Liver (tissue), 9 donors: Measurements from ENCODE around the gene GREM2. TPM values are rescaled to one million over a fixed set of nuclear protein-coding genes. Genes with fewer than 3 reads are reported as not detected.

Source experiments
- DNase-seq: peaks from one replicate; pipeline ENCODE4 v3.0.0-alpha.2; 2017; ENCODE audit warnings: low spot score
- H3K27ac ChIP-seq, 2 donors: one replicate each; pipeline ENCODE4 v1.7.0; 2013; ENCODE audit warnings: inconsistent platforms in 2 of 2, low read length in 2 of 2, control low read depth in 1 of 2, low read depth in 1 of 2, mild to moderate bottlenecking in 1 of 2
- H3K27me3 ChIP-seq, 4 donors: one replicate each; pipeline versions ENCODE4 v1.6.1 to v1.7.0; 2013; ENCODE audit warnings: low read length in 3 of 4, inconsistent platforms in 1 of 4, mild to moderate bottlenecking in 1 of 4, moderate library complexity in 1 of 4; ENCODE audit not compliant: control insufficient read depth in 4 of 4, insufficient read depth in 4 of 4
- H3K36me3 ChIP-seq, 4 donors: one replicate each; pipeline versions ENCODE4 v1.6.1 to v1.7.0; 2013; ENCODE audit warnings: low read length in 3 of 4, mild to moderate bottlenecking in 3 of 4, low read depth in 1 of 4, moderate library complexity in 1 of 4; ENCODE audit not compliant: control insufficient read depth in 4 of 4, insufficient read depth in 3 of 4
- H3K4me1 ChIP-seq, 4 donors: one replicate each; pipeline versions ENCODE4 v1.6.1 to v1.7.0; 2013; ENCODE audit warnings: low read length in 3 of 4, mild to moderate bottlenecking in 3 of 4, moderate library complexity in 1 of 4; ENCODE audit not compliant: control insufficient read depth in 4 of 4, insufficient read depth in 4 of 4
- H3K4me3 ChIP-seq, 3 donors: one replicate each; pipeline versions ENCODE4 v1.6.1 to v1.7.0; 2013; ENCODE audit warnings: low read length in 3 of 3, control low read depth in 1 of 3, low read depth in 1 of 3, mild to moderate bottlenecking in 1 of 3
- H3K9ac ChIP-seq, 2 donors: one replicate each; pipeline ENCODE4 v1.7.0; 2013; ENCODE audit warnings: low read length in 2 of 2, mild to moderate bottlenecking in 2 of 2, moderate library complexity in 2 of 2, control low read depth in 1 of 2, low read depth in 1 of 2
- H3K9me3 ChIP-seq, 4 donors: one replicate each; pipeline versions ENCODE4 v1.6.1 to v1.7.0; 2013; ENCODE audit warnings: low read length in 3 of 4; ENCODE audit not compliant: control insufficient read depth in 4 of 4
- CTCF ChIP-seq: fragments of 150-350 bp; IDR thresholded peaks from 2 replicates; pipeline ENCODE4 v1.5.1; 2017; ENCODE audit warnings: improper control_type of control experiment, low read depth, low read length; ENCODE audit not compliant: missing input control
- EGR1 ChIP-seq, 2 donors: IDR thresholded peaks; 2 replicates each; pipeline ENCODE4 v1.6.1; 2016 to 2018; ENCODE audit warnings: antibody characterized with exemption in 2 of 2, low read depth in 2 of 2
- FOXA1 ChIP-seq: IDR thresholded peaks from 2 replicates; pipeline ENCODE4 v1.6.1; 2016; ENCODE audit warnings: antibody characterized with exemption
- FOXA2 ChIP-seq: IDR thresholded peaks from 2 replicates; pipeline ENCODE4 v1.6.1; 2016; ENCODE audit warnings: antibody characterized with exemption
- GABPA ChIP-seq, 2 donors: IDR thresholded peaks in 1 of 2; conservative IDR thresholded peaks in 1 of 2; 2 replicates each; pipeline ENCODE4 v1.6.1; 2016; ENCODE audit warnings: antibody characterized with exemption in 2 of 2, mild to moderate bottlenecking in 1 of 2, moderate library complexity in 1 of 2
- HNF4A ChIP-seq, 2 donors: conservative IDR thresholded peaks; 2 replicates each; pipeline ENCODE4 v1.6.1; 2016; ENCODE audit warnings: antibody characterized with exemption in 2 of 2, mild to moderate bottlenecking in 2 of 2
- HNF4G ChIP-seq: IDR thresholded peaks from 2 replicates; pipeline ENCODE4 v1.6.1; 2016; ENCODE audit warnings: antibody characterized with exemption
- NR2F2 ChIP-seq: IDR thresholded peaks from 2 replicates; pipeline ENCODE4 v1.6.1; 2016; ENCODE audit warnings: antibody characterized with exemption
- RAD21 ChIP-seq, 2 donors: IDR thresholded peaks; 2 replicates each; pipeline ENCODE4 v1.6.1; 2016; ENCODE audit warnings: antibody characterized with exemption in 2 of 2, mild to moderate bottlenecking in 2 of 2
- RXRA ChIP-seq, 2 donors: IDR thresholded peaks; 2 replicates each; pipeline ENCODE4 v1.6.1; 2017 to 2018; ENCODE audit warnings: antibody characterized with exemption in 2 of 2, mild to moderate bottlenecking in 1 of 2
- SP1 ChIP-seq: IDR thresholded peaks from 2 replicates; pipeline ENCODE4 v1.6.1; 2018; ENCODE audit warnings: antibody characterized with exemption, mild to moderate bottlenecking
- TAF1 ChIP-seq: conservative IDR thresholded peaks from 2 replicates; pipeline ENCODE4 v1.6.1; 2016; ENCODE audit warnings: antibody characterized with exemption, mild to moderate bottlenecking
- YY1 ChIP-seq: IDR thresholded peaks from 2 replicates; pipeline ENCODE4 v1.6.1; 2016; ENCODE audit warnings: antibody characterized with exemption, mild to moderate bottlenecking
- ZBTB33 ChIP-seq: IDR thresholded peaks from 2 replicates; pipeline ENCODE4 v1.6.1; 2016; ENCODE audit warnings: antibody characterized with exemption
- WGBS: extraction: QIAGEN DNeasy Blood & Tissue Kit; methylation state at CpG from one replicate; pipeline ENCODE4 v1.1.7; 2013; 5-methylcytosine and 5-hydroxymethylcytosine counted together
- polyA plus RNA-seq, 2 donors: library from polyadenylated mRNA; stranded (reverse) in 1 of 2; unstranded in 1 of 2; fragments of 200-250 nt in 1 of 2; fragments of >200 nt in 1 of 2; fragmentation: Nextera tagmentation in 1 of 2; extraction: Ambion mirVana in 1 of 2; gene quantifications; one replicate each; pipeline versions ENCODE4 v1.2.1 to v1.2.3, GENCODE V29; 2013 to 2015
- total RNA-seq, 2 donors: library from RNA; depleted of rRNA; stranded (reverse); fragments of >200 nt; gene quantifications; one replicate each; pipeline ENCODE4 v1.2.3, GENCODE V29; 2014
- TF ChIP-seq, protein P1 (sequence below): IDR thresholded peaks from 2 replicates; pipeline ENCODE4 v1.6.1; 2016; ENCODE audit warnings: antibody characterized with exemption
- TF ChIP-seq, protein P2 (sequence below): IDR thresholded peaks from 2 replicates; pipeline ENCODE4 v1.6.1; 2016; ENCODE audit warnings: antibody characterized with exemption, mild to moderate bottlenecking
- donor health status: healthy.
- donor health status: healthy.
- donor health status: healthy.
- donor health status: healthy.
- donor health status: healthy.

GREM2 gene
- total and polyA plus RNA-seq, 4 donors, result 0.19 to 19.5 (median 4.3) TPM

DNA sequence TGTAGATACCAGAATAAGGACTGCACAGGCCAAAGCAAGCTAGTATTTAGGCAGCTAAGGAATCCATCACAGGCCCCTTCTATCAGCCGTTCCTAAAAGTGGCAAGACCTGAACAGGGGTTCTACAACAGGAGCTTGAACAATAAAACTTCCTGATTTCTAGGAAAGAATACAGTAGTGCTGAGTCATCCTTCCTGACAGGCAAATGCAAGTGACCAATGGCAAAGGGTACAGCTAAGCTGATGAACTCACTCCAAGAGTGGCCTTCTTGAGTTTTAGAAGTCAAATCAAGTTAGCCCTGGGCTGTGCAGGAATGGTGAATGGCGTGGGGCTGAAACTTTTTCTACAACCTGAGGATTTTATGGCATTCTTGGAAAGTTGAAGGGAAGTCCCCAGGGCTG is 112.9 kb downstream of the GREM2 start:
- no peak overlapping the region for H3K9ac ChIP-seq
- H3K9me3 ChIP-seq, result no peaks in the 10 kb centered on the region
- DNase-seq, result no peak
- H3K27ac ChIP-seq, result no peak overlapping the region
- H3K4me1 ChIP-seq, result no peaks in the 10 kb centered on the region
- H3K27me3 ChIP-seq, result no peaks in the 10 kb centered on the region
- TF ChIP-seq SP1, result no peak
- no peak for TF ChIP-seq HNF4G
- no peak for TF ChIP-seq RXRA (IDR thresholded peaks at IDR 0.05)
- TF ChIP-seq NR2F2, result no peak
- TF ChIP-seq FOXA2, result no peak
- no peak for TF ChIP-seq RAD21 (IDR thresholded peaks at IDR 0.05)
- no peak for TF ChIP-seq YY1
- TF ChIP-seq, protein P1, sequence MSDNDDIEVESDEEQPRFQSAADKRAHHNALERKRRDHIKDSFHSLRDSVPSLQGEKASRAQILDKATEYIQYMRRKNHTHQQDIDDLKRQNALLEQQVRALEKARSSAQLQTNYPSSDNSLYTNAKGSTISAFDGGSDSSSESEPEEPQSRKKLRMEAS, result no peak
- TF ChIP-seq CTCF, result no peak
- TF ChIP-seq, protein P2, sequence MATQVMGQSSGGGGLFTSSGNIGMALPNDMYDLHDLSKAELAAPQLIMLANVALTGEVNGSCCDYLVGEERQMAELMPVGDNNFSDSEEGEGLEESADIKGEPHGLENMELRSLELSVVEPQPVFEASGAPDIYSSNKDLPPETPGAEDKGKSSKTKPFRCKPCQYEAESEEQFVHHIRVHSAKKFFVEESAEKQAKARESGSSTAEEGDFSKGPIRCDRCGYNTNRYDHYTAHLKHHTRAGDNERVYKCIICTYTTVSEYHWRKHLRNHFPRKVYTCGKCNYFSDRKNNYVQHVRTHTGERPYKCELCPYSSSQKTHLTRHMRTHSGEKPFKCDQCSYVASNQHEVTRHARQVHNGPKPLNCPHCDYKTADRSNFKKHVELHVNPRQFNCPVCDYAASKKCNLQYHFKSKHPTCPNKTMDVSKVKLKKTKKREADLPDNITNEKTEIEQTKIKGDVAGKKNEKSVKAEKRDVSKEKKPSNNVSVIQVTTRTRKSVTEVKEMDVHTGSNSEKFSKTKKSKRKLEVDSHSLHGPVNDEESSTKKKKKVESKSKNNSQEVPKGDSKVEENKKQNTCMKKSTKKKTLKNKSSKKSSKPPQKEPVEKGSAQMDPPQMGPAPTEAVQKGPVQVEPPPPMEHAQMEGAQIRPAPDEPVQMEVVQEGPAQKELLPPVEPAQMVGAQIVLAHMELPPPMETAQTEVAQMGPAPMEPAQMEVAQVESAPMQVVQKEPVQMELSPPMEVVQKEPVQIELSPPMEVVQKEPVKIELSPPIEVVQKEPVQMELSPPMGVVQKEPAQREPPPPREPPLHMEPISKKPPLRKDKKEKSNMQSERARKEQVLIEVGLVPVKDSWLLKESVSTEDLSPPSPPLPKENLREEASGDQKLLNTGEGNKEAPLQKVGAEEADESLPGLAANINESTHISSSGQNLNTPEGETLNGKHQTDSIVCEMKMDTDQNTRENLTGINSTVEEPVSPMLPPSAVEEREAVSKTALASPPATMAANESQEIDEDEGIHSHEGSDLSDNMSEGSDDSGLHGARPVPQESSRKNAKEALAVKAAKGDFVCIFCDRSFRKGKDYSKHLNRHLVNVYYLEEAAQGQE, result no peak
- no peak for TF ChIP-seq HNF4A (conservative IDR thresholded peaks at IDR 0.05)
- no peak for TF ChIP-seq GABPA (IDR thresholded peaks at IDR 0.05 in 1 of 2, conservative IDR thresholded peaks at IDR 0.05 in 1 of 2)
- no peak for TF ChIP-seq EGR1 (IDR thresholded peaks at IDR 0.05; ENCODE audit: low read depth in 2 of 2)
- TF ChIP-seq FOXA1, result no peak
- WGBS, result 78% methylated on average over 2 of the region's 2 CpGs
- no peak overlapping the region for H3K4me3 ChIP-seq
- peaks cover 0 to 2% (median 0%) of the 10 kb centered on the region in 4 donors for H3K36me3 ChIP-seq

DNA sequence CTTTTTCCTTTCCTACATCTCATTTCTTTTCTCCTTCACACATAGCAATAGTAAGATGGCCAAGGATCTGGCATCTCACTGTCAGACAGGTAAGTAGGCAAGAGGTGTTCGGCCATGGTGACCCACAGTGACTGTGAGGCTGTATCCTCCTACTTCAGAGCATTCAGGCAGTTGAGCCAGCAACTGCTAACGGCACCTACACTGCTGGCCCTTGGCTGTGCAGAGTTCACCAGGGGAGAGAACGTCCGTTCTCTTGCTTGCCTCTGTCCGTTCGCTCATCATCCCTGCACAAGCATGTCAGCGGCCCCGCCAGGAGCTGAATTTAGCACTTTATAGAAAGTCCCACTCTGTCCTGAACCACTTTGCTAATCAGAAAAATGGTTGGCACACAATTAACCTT is 113.6 kb downstream of the GREM2 start:
- Histone ChIP-seq H3K4me3 (no peak overlapping the region), H3K36me3 (peaks cover 0 to 2% (median 0%) of the 10 kb centered on the region in 4 donors), H3K9me3 (no peaks in the 10 kb centered on the region), H3K27ac (no peak overlapping the region), H3K27me3 (no peaks in the 10 kb centered on the region), H3K4me1 (no peaks in the 10 kb centered on the region), H3K9ac (no peak overlapping the region)
- WGBS, result 94% methylated on average over 8 of the region's 8 CpGs
- TF ChIP-seq ZBTB33 (no peak), RAD21 (IDR thresholded peaks at IDR 0.05) (no peak), CTCF (no peak), HNF4A (conservative IDR thresholded peaks at IDR 0.05) (no peak), SP1 (no peak), NR2F2 (no peak), EGR1 (IDR thresholded peaks at IDR 0.05; ENCODE audit: low read depth in 2 of 2) (no peak), FOXA1 (no peak), GABPA (IDR thresholded peaks at IDR 0.05 in 1 of 2, conservative IDR thresholded peaks at IDR 0.05 in 1 of 2) (no peak), TAF1 (no peak), RXRA (IDR thresholded peaks at IDR 0.05) (no peak), YY1 (no peak)
- TF ChIP-seq, protein P1, result no peak
- no peak for DNase-seq
